AG09309 (cell line): ENCODE measurements around the gene KIAA1671.

Source experiments
- DNase-seq: peaks from one replicate; pipeline ENCODE4 v3.0.0-alpha.2; 2010; ENCODE audit warnings: low read depth
- H3K4me3 ChIP-seq: 2 replicates; pipeline ENCODE4 v1.5.1; 2011; ENCODE audit warnings: mild to moderate bottlenecking, low read depth, low read length, moderate library complexity; ENCODE audit not compliant: control insufficient read depth
- CTCF ChIP-seq: IDR thresholded peaks from 2 replicates; pipeline ENCODE4 v1.5.1; 2011; ENCODE audit warnings: mild to moderate bottlenecking, low read depth, low read length, inconsistent platforms; ENCODE audit not compliant: insufficient read depth, control insufficient read depth; ENCODE audit errors: missing control alignments

The KIAA1671 gene

GRCh38 chr22:25053153-25053805, 100.8 kb downstream of the KIAA1671 start:
- DNase-seq = no peak
- no peak for TF ChIP-seq CTCF
- no peak overlapping the region for H3K4me3 ChIP-seq

GRCh38 chr22:25054943-25055511, 102.5 kb downstream of the KIAA1671 start:
- TF ChIP-seq CTCF = no peak
- DNase-seq = no peak
- H3K4me3 ChIP-seq = no peak overlapping the region

- DNase-seq = no peak
- H3K4me3 ChIP-seq = no peak overlapping the region
- peak; percentile 72 for TF ChIP-seq CTCF
These were observed 104.7 kb downstream of the KIAA1671 start for GRCh38 chr22:25057013-25057881.

- no peak overlapping the region for H3K4me3 ChIP-seq
- DNase-seq = no peak
- no peak for TF ChIP-seq CTCF
These were observed 106.9 kb downstream of the KIAA1671 start for GRCh38 chr22:25059438-25059837.

- DNase-seq = no peak
- no peak for TF ChIP-seq CTCF
- no peak overlapping the region for H3K4me3 ChIP-seq
These were observed 108.1 kb downstream of the KIAA1671 start for GRCh38 chr22:25060522-25061071.

GRCh38 chr22:25061134-25061533, 108.6 kb downstream of the KIAA1671 start:
- TF ChIP-seq CTCF = no peak
- no peak for DNase-seq
- H3K4me3 ChIP-seq = no peak overlapping the region
